ENCODE measurements around the gene CABLES1.

- TF ChIP-seq GABPA (IDR thresholded peaks at IDR 0.05; ENCODE audit: low read depth) = no peak
- no peak for TF ChIP-seq CTCF (IDR thresholded peaks at IDR 0.05; ENCODE audit: insufficient read depth, low read length)
- TF ChIP-seq POLR2AphosphoS5 (IDR thresholded peaks at IDR 0.05; ENCODE audit: low read depth) = no peak
- TF ChIP-seq REST (IDR thresholded peaks at IDR 0.05; ENCODE audit: insufficient replicate concordance, low read depth) = no peak
- TF ChIP-seq SPI1 (IDR thresholded peaks at IDR 0.05; ENCODE audit: borderline replicate concordance, low read depth) = no peak
Observed at GRCh38 chr18:23248826-23249225, 113.5 kb downstream of the CABLES1 start.

Data from HL-60 (cell line).